Astrocyte of the spinal cord (primary cell): ENCODE results near the gene PRSS8.

Experiments used
- DNase-seq: peaks from one replicate; pipeline ENCODE4 v3.0.0; 2011; ENCODE audit warnings: low read depth, low spot score
- H3K4me3 ChIP-seq: 2 replicates; pipeline ENCODE4 v1.5.1; 2011; ENCODE audit warnings: low read depth, mild to moderate bottlenecking, low read length, moderate library complexity
- CTCF ChIP-seq: IDR thresholded peaks from 2 replicates; pipeline ENCODE4 v1.5.1; 2012; ENCODE audit warnings: low read depth, mild to moderate bottlenecking, low read length, inconsistent platforms
- in situ Hi-C: cut with HindIII; loops from 2 replicates; pipeline ENCODE4 v1.10.0; 2017; ENCODE audit warnings: low sequenced_read_pairs

Gene PRSS8

GRCh38 chr16:31094088-31094423 lies 41.5 kb downstream of the PRSS8 start:
- in situ Hi-C loops = no loop called here
- TF ChIP-seq CTCF = no peak
- DNase-seq = peak; percentile 19

GRCh38 chr16:31093132-31093703 lies 42.3 kb downstream of the PRSS8 start:
- peak overlapping the region; percentile 87 for H3K4me3 ChIP-seq
- TF ChIP-seq CTCF = no peak
- DNase-seq = peak; percentile 32
- in situ Hi-C loops = no loop called here

More at GRCh38 chr16:31094088-31094423, 41.5 kb downstream of the PRSS8 start:
- H3K4me3 ChIP-seq = peak overlapping the region; percentile 87

- DNase-seq = peak; percentile 26
- in situ Hi-C loops = no loop called here
- H3K4me3 ChIP-seq = no peak overlapping the region
- TF ChIP-seq CTCF = no peak
Measured at GRCh38 chr16:31092330-31092729, 43.2 kb downstream of the PRSS8 start.

GRCh38 chr16:31090540-31090939 lies 45.0 kb downstream of the PRSS8 start:
- in situ Hi-C loops = no loop called here
- no peak for TF ChIP-seq CTCF
- no peak overlapping the region for H3K4me3 ChIP-seq
- DNase-seq = peak; percentile 73

- no peak overlapping the region for H3K4me3 ChIP-seq
- TF ChIP-seq CTCF = no peak
- DNase-seq = no peak
- in situ Hi-C loops = no loop called here
Measured at GRCh38 chr16:31089199-31089598, 46.3 kb downstream of the PRSS8 start.

- in situ Hi-C loops = no loop called here
- DNase-seq = no peak
- TF ChIP-seq CTCF = no peak
- no peak within 1 kb of the TSS for H3K4me3 ChIP-seq
Measured at GRCh38 chr16:31088459-31089183, 46.9 kb downstream of the PRSS8 start, which contains the start of gene PRSS53. Gene PRSS53, minus strand, starts transcription at chr16:31088943. Its CDS starts 134 bp downstream, at chr16:31088809.
